Measurements from ENCODE around the gene MACROD2.
"Not testable (repeated sequence)": the region's sequence is repeated elsewhere in the genome, so short reads cannot be mapped to it uniquely, and the experiment has no call there.

Gene MACROD2

DNA sequence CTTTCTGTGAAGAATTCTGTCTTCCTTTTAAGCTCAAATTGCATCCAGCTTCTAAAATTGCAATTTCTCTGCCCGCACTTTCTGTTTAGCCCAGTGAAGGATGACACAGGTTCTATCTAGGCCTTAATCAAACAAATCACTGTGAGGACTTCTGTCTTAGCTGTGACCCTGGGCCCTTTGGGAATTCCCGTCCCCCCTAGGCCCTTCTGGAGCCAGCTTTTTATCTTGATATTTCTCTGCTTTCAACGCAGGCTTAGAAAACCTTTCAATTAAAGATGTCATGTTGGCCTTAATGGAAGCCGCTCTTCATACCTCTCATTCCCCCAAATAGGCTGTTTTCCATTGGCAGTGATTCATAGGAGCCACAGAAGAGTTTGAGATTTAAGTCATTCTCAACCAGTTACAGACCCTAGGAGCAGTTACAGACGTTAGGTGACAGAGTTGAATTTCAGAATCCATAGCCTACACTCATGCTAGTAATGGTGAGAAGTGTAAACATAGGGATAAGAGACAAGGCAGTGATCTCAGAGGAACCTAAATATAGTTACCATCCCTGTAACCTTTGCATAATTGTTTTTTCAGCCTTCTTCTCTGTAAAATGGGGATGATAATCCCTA, 416.9 kb downstream of the MACROD2 start:
- no peak for DNase-seq (ENCODE audit: low read depth)

DNA sequence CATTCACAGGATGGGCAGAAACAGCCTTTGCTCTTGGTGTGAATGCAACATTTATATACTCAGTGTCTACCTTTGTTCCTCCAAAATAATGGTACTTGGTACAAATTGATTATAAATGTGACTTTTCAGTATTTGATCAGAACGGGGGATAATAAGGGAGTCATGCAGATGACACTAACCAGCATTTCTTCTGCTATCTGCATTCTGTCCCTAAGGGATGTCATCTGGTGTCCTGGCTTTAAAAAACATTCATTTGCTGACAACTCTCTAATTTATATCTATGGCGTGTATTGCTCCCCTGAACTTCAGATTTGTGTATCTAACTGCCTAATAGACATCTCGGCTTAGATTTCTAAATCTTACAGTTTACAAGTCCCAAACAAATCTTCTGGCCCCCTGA, 418.5 kb downstream of the MACROD2 start:
- DNase-seq (ENCODE audit: low read depth) = no peak

DNA sequence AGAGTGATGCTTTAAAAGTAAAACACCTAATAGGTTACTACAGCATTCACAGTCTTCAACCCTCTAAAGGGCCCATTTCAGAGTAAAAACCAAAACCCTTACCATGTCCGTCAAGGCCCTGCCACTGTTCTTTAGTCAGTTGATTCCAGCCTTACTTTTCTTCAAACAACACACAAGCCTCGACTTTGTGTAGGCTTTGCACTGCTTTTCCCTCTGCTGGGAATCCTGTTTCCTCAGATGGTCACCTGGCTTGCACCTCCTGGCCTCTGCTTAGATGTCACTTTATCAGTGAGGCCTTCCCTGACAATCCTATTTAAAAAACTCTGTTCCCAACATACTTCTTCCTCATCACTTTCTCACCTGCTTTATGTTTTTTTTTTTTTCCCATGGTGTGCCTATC, 419.2 kb downstream of the MACROD2 start:
- DNase-seq (ENCODE audit: low read depth) = no peak

DNA sequence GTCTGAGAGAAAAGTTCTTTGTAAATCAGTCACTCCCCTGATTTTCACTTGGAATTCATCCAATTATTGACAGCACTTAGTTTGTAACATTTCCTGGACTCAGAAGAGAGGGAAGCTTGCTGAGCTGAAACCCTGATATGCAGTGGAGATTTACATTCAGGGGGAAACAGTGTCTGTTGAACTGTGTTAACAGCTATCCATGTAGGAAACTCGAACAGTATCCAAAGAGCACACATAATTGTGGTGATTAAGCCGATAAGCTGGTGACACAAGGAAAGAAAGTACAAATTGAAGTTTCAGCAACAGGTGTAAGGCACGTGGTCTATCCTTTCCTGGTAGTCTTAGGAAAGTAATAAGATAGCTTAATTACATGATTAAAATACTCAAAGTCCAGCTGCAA, 420.2 kb downstream of the MACROD2 start:
- no peak for DNase-seq (ENCODE audit: low read depth)

DNA sequence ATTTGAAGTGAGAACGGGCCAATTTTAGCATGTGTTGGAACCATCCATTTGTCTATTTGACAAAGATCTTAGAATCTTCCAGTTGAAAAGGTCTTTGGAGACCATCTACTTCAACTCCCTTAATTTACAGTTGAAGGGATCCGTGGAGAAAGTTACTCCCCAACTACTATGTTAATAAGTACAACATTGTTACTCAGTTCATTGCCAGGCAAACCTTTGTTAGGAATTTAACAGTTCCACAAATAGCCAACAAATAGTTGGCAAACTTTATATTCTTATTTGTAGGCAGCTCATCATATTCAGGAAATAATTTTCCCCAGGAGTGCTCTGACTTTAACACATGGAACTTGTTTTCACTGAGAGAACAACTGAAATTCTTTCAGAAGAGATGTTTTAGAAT, 423.1 kb downstream of the MACROD2 start:
- DNase-seq (ENCODE audit: low read depth) = no peak

DNA sequence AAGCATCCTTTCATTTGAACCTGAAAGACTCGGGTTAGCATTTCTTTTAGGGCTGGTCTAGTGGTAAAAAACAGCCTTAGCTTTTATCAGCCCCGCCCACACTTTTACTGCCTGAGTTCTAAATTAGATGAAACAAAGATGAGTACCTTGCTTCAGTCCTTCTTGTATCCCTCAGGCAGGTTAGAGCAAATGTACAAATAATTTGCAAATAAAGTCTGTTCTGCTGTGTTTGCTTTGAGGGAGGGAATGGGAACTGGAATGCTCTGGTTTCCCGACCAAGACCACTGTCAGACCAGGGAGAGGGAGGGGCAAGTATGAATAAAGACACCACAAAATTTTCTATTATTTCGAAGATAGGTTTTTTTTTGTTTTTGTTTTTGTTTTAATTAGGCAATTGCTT, 427.6 kb downstream of the MACROD2 start:
- no peak for DNase-seq (ENCODE audit: low read depth)

DNA sequence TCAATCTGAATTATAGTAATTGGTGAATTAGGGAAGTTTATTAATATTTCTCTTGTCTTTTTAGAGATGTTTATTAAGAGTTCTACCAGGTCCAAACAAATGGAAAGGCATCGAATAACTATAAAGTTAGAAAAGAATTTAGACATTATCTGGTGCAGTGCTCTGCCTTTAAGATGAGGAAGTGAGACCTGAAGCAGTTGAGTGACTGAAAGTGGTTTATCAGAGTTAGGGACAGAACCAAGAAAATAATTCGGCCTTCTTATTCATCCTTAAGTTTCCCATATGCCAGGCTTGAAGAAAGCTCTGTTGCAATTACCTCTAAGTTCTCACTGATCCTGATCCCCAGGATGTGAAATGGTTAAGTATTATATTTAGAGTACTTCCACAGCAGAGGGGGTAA, 436.3 kb downstream of the MACROD2 start:
- no peak for DNase-seq (ENCODE audit: low read depth)

DNA sequence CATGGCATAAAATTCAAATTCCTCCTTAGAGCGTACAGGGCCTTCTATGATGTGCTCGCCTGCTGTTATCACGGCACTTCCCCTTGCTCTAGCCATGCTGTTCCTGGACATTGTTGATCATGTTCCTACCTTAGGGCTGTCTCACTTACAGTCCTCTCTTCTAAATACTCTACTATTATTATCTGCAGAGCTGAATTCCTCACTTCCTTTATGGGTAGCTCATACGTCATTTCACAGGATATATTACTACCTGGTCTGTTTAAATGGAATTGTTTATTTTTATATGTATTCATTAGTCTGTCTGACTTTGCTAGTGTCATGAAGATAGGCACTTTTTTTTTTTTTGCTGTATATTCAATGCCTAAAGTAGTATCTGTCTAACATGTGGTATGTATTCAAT, 436.8 kb downstream of the MACROD2 start:
- no peak for DNase-seq (ENCODE audit: low read depth)

DNA sequence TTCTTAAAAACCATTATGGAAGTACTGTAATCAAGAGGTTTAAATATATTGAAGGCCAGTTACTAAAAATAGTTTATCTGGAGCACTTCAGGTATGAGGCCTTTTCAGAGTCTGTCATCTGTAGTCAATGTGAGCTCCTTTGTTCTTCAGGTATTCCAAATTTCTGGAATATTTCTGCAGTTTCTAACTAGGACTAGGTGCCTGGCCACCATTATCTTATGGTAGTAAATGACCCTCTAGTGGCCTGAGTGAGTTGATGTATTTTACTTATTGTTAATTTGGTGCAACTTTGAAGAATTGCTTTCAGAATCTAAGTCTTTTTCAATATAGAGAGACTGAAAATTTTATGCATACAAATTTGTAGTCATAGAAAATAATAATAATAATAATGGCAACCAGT, 437.3 kb downstream of the MACROD2 start:
- no peak for DNase-seq (ENCODE audit: low read depth)

DNA sequence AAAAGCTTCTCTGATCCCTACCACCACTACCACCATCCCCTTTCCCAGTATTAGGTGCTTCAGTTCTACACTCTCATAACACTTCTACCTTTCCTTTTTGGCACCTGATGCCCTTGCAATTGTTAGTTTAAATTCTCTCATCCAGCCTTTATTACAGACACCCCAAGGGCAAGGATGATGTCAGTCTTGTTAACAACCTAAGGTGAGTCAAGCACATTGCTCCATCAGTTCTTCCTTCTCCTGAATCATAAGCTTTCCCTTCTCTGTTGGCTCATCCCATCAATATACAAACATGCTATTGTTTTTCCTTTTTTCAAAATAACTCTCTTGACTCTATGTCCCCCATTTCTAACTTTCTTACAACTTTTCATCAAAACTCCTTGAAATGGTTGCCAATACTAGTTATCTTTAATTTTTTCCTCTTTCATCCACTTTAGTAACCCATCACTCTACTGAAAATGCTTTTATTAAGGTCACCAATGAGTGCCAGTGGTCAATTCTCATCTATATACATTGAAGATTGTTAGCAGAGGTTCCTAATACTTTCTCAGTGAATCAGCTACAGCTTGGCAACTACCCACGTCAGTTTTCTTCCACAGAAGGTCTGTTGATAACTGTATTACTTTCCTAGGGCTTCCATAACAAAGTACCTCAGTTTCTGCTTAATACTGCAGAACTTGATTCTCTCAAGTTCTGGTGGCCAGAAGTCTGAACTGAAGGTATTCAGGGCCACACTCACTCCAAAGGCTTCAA, 439.2 kb downstream of the MACROD2 start:
- DNase-seq (ENCODE audit: low read depth) = no peak

DNA sequence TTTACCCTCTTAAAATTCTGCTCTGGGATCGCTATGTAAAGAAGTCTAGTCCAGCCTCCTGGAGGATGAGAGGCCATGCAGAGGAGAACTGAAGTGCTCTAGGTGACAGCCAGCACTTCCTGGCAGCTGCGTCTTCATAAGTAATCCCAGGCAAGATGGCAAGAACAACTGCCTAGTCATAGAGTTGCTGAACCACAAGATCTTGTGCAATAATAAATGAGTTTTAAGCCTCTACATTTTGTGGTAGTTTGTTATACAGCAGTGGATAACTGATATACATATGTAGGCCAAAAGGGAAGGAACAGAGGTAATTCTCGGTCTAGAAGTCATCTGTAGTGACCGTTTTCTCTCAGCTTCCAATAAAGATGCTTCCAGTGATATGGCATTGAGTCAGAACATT, 445.9 kb downstream of the MACROD2 start:
- no peak for DNase-seq (ENCODE audit: low read depth)

DNA sequence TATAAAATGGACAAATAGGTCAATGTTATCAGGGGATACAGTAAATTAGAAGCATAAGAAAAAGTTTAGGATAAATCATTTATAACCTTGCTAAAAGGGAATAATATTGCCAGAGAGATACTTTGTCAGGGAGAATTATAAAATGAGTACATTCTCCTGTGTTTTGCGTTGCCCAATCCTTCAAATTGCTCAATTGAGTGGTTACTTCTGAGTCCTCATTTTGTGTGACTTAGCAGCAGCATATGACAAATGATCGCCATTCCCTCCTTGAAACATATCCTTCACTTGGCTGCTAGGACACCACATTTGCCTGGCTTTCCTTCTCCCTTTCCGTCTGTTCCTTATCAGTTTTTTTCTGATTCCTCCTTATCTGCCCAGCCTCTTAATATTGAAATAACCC, 448.8 kb downstream of the MACROD2 start:
- DNase-seq (ENCODE audit: low read depth) = no peak

DNA sequence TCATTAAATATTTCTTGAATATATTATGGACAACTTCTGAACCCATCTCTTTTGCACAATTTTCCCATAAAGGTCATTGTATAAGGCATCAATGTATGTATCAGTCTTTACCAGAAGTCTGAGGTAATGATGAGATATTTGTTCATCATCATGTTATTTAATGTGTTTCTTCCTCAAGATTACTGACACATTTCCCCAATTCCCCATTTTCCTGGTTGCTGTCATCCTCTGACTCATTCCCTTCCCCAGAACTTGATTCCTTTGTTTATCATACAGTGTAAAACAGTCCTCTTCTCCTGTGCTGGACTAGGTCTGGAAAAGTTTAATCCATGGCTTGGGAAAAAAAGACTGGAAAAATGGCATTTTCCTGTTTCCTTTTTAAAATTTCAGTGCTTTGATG, 450.0 kb downstream of the MACROD2 start:
- DNase-seq (ENCODE audit: low read depth) = no peak

DNA sequence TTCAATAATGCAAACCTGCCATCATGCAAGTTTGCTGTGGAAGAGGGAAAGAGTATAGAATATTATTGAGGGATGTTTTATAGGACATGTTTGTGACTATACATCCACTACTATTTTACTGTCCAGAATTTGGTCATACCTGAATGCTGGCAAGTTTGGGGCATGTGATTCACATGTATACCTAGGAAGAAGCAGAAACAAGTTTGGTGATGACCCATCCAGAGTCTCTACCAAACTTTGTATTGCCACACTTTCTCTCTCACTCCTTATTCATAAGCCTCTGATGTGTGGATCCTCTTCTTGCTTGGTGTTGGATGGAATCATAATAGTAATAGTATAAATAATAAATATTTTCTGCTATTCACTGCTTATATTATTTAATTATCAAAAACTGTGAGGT, 450.6 kb downstream of the MACROD2 start:
- no peak for DNase-seq (ENCODE audit: low read depth)

DNA sequence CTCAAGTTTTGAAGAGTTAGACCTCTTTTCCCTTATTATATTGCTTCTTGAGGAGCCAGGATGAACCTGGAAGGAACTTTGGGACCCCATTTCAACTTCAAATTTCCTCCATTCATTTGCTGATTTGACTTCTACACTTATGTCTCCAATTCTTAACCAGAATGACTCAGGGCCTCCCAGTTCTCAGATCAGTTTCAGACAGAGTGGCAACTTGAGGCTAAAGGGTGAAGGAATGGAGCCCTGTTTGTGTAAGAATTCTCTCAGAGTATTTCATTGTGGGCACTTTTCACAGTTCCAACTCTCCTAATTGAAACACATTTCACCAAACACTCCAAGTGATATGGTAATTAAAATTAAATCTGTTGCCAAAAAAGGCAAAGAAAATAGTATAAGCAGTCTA, 451.1 kb downstream of the MACROD2 start:
- no peak for DNase-seq (ENCODE audit: low read depth)

DNA sequence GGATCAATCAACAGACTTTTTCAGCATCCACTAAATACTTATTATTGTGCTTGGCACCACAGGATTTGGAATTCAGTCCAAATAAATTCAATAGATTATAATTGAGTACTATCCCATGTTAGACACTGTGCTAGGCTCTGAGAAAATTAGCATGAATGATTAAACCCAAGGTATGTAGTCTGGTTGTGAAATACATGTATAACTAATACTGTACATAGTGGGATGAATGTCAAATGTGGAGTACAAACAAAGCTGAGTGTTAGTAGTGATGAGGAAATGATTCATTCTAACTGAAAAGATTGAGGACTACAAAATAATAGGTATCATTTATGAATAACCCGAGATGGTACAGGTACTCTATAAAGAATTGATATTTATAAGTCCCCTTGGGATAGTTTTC, 454.0 kb downstream of the MACROD2 start:
- no peak for DNase-seq (ENCODE audit: low read depth)

DNA sequence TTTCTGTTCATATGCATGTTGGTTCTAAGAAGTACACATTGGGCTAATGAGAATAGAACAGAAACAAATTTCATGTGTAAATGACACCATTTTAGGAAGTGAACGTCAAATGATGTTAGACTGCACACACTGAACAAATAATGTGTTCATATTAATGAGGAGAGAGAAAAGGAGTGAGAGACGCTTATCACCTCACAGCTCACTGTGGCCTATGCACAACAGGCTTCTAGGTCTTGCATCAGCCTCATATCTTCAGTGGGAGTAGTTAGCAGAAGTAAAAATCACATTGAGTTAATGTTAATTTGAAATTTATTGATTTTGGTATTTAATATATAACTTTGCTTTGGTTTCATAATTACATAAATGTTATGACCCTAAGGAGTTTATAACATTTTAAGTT, 454.9 kb downstream of the MACROD2 start:
- no peak for DNase-seq (ENCODE audit: low read depth)

DNA sequence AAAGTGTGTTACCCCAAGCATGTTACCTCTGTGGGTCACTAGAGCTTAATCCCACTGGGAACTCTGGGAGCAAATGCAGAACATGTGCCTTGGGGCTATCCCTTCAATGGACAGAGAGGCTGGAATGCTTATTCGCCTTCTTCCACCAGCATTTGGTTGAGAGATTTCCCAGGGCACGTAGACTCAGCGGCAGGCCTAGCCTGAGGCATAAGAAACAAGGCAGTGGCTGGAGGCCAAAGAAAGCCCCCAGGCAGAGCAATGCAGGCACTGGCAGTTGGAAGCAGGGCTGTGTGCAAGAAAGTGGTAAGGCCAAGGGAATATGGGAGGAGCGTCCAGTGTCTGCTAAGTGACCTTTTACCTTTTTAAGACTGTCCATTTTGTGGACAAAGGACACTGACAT, 456.1 kb downstream of the MACROD2 start:
- no peak for DNase-seq (ENCODE audit: low read depth)

DNA sequence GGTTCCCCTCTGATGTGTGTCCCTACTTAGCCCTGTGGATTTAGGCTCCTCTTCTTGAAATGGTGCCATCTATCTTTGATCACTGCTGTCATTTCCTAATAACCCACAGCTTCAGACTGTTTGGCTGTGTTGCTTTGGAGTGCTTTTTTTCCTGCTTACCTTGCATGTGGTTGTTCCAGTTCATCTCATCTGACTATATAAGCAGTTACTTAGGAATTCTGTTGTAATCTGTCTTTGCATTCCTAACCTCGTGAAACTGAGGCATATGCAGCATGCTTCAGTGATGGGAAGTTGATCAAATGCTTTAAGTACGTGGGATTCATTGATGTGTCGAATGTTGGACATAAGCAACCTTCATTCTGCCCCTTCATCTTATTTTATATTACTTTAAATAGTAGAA, 457.9 kb downstream of the MACROD2 start:
- no peak for DNase-seq (ENCODE audit: low read depth)

DNA sequence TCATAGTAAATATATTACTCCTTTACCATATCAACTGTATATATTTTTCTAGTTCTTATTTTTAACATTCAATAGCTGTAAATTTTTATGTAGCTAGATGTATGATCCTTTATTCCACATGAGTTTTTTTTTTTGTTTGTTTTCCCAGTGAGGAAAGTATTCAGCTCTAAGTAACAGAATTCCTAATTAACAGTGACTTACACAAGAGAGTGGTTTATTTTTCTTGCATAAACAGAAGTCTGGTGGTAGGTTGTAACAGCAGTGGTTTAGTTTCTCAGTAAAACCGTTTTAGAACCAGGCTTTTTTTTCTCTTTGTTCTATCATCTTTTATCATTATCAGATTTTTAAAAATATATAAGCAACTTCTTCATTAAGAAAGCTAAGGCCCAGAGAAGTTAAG, 459.0 kb downstream of the MACROD2 start:
- no peak for DNase-seq (ENCODE audit: low read depth)

DNA sequence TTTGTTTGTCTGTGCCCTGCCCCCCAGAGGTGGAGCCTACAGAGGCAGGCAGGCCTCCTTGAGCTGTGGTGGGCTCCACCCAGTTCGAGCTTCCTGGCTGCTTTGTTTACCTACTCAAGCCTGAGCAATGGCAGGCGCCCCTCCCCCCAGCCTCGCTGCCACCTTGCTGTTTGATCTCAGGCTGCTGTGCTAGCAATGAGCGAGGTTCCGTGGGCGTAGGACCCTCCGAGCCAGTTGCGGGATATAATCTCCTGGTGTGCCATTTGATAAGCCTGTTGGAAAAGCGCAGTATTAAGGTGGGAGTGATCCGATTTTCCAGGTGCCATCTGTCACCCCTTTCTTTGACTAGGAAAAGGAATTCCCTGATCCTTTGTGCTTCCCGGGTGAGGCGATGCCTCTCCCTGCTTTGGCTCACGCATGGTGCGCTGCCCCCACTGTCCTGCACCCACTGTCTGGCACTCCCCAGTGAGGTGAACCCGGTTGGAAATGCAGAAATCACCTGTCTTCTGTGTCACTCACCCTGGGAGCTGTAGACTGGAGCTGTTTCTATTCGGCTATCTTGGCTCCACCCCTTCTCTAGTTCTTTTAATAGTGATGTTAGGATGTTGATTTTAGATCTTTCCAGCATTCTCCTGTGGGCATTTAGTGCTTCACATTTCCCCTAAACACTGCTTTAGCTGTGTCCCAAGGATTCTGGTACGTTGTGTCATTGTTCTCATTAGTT, 471.9 kb downstream of the MACROD2 start:
- DNase-seq (ENCODE audit: low read depth) = not testable (repeated sequence)

DNA sequence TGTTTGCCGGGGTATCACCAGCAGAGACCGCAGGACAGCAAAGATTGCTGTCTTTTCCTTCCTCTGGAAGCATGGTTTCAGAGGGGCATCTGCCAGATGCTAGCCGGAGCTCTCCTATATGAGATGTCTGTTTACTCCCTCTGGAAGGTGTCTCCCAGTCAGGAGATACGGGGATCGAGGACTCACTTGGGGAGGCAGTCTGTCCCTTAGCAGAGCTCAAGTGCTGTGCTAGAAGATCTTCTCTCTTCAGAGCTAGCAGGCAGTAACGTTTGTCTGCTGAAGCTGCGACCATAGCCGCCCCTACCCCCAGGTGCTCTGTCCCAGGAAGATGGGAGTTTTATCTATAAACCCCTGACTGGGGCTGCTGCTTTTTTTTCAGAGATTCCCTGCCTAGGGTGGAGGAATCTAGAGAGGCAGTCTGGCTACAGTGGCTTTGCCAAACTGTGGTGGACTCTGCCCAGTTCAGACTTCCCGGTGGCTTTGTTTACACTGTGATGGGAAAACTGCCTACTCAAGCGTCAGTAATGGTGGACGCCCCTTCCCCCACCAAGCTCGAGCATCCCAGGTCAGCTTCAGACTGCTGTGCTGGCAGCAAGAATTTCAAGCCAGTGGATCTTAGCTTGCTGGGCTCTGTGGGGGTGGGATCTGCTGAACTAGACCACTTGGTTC, 475.0 kb downstream of the MACROD2 start:
- no peak for DNase-seq (ENCODE audit: low read depth)
